Measurements from ENCODE around the gene MINK1. TPM values are rescaled to one million over a fixed set of nuclear protein-coding genes. Genes with fewer than 3 reads are reported as not detected.

MINK1 gene
- total and polyA plus RNA-seq, 10 of the 15 experiments (the other 5 are each of a cell fraction or from before 2014, with no cell fraction given): 0.08 to 55.6 (median 15.0) TPM

- ATAC-seq: no peak
- in situ Hi-C loops (cut with MboI) (no loop called here), intact Hi-C loops (cut with micrococcal nuclease; ENCODE audit: unreplicated experiment) (loop anchor here (2.0 to 10.0 kb wide), 3 partner anchors 51 to 103 kb away; partner anchors contain the start of genes ARRB2, CXCL16, MED11 and ZMYND15)
- H3K79me2 ChIP-seq (ENCODE audit: control insufficient read depth, insufficient read depth, low read length): no peaks in the 10 kb centered on the region
- BruUV-seq (replicated peaks): no TSS peak
- no peak for FAIRE-seq
- no peak within 1 kb of the TSS; the same call in 1 of the 2 replicates for H3K4me2 ChIP-seq (ENCODE audit: control insufficient read depth, insufficient read depth)
- RAD21 ChIA-PET (ENCODE audit: unreplicated experiment): no interaction called here
- no peak within 1 kb of the TSS for H2AFZ ChIP-seq (ENCODE audit: control insufficient read depth, low read depth, low read length)
- no peaks in the 10 kb centered on the region for H4K20me1 ChIP-seq (ENCODE audit: control insufficient read depth, insufficient read depth)
- no peak for DNase-seq (ENCODE audit: low read depth, low spot score)
- 13% methylated on average over 24 of the region's 24 CpGs for WGBS (ENCODE audit: insufficient coverage, insufficient replicate concordance, low lambda C conversion rate, missing lambda C conversion rate)
- peaks cover 12% of the 10 kb centered on the region for H3K4me1 ChIP-seq (ENCODE audit: control insufficient read depth, insufficient read depth, low read length)
- H3K27me3 ChIP-seq (replicated peaks in 1 of 2; ENCODE audit: control insufficient read depth in 2 of 2, insufficient read depth in 2 of 2, low read length in 1 of 2): peaks cover 18 to 19% of the 10 kb centered on the region in 2 experiments
- SMC1A ChIA-PET (ENCODE audit: uncharacterized antibody, unreplicated experiment): interaction anchor here (1.0 kb wide), 1 partner anchor 10 kb away, joined by 3 read pairs; the partner anchor contains the start of gene PSMB6
- no peaks in the 10 kb centered on the region for H3K36me3 ChIP-seq (ENCODE audit: control insufficient read depth in 2 of 2, insufficient read depth in 2 of 2, low read length in 1 of 2)
- no peak within 1 kb of the TSS for H3K27ac ChIP-seq (ENCODE audit: control insufficient read depth, insufficient read depth)
- H3K4me3 ChIP-seq: no peak within 1 kb of the TSS
- no peak within 1 kb of the TSS for H3K9ac ChIP-seq (ENCODE audit: control insufficient read depth, insufficient read depth, low read length)
- POLR2A ChIA-PET: interaction anchor here (0.5 to 0.6 kb wide), 2 partner anchors 48 to 85 kb away, joined by 3 to 4 read pairs; no protein-coding TSS in a partner anchor
- TF ChIP-seq ZNF274 (IDR thresholded peaks at IDR 0.05; ENCODE audit: insufficient read depth, insufficient read length): no peak
- no peak for TF ChIP-seq DPF2 (IDR thresholded peaks at IDR 0.05)
- no peak for TF ChIP-seq RFX5 (IDR thresholded peaks at IDR 0.05; ENCODE audit: low read depth, low read length)
- TF ChIP-seq, protein P1, sequence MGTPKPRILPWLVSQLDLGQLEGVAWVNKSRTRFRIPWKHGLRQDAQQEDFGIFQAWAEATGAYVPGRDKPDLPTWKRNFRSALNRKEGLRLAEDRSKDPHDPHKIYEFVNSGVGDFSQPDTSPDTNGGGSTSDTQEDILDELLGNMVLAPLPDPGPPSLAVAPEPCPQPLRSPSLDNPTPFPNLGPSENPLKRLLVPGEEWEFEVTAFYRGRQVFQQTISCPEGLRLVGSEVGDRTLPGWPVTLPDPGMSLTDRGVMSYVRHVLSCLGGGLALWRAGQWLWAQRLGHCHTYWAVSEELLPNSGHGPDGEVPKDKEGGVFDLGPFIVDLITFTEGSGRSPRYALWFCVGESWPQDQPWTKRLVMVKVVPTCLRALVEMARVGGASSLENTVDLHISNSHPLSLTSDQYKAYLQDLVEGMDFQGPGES (IDR thresholded peaks at IDR 0.05): no peak
- TF ChIP-seq, protein P2, sequence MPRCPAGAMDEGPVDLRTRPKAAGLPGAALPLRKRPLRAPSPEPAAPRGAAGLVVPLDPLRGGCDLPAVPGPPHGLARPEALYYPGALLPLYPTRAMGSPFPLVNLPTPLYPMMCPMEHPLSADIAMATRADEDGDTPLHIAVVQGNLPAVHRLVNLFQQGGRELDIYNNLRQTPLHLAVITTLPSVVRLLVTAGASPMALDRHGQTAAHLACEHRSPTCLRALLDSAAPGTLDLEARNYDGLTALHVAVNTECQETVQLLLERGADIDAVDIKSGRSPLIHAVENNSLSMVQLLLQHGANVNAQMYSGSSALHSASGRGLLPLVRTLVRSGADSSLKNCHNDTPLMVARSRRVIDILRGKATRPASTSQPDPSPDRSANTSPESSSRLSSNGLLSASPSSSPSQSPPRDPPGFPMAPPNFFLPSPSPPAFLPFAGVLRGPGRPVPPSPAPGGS (IDR thresholded peaks at IDR 0.05; ENCODE audit: borderline replicate concordance, insufficient read depth, low read depth, low read length, poor library complexity, severe bottlenecking): no peak
- no peak for TF ChIP-seq EED (IDR thresholded peaks at IDR 0.05; ENCODE audit: low read depth)
- TF ChIP-seq BHLHE40 (IDR thresholded peaks at IDR 0.05; ENCODE audit: borderline replicate concordance in 1 of 2, low read depth in 2 of 2, low read length in 1 of 2): no peak
- TF ChIP-seq RBBP5 (conservative IDR thresholded peaks at IDR 0.05): no peak
- TF ChIP-seq REST (IDR thresholded peaks at IDR 0.05; ENCODE audit: low read depth, low read length): no peak
- TF ChIP-seq CHD2 (IDR thresholded peaks at IDR 0.05; ENCODE audit: borderline replicate concordance, low read depth, low read length): no peak
- no peak for TF ChIP-seq MTA2 (IDR thresholded peaks at IDR 0.05; ENCODE audit: low read depth)
- TF ChIP-seq GABPA (IDR thresholded peaks at IDR 0.05; ENCODE audit: low read depth): no peak
- no peak for TF ChIP-seq MXI1 (IDR thresholded peaks at IDR 0.05; ENCODE audit: low read depth, low read length)
- TF ChIP-seq, protein P3, sequence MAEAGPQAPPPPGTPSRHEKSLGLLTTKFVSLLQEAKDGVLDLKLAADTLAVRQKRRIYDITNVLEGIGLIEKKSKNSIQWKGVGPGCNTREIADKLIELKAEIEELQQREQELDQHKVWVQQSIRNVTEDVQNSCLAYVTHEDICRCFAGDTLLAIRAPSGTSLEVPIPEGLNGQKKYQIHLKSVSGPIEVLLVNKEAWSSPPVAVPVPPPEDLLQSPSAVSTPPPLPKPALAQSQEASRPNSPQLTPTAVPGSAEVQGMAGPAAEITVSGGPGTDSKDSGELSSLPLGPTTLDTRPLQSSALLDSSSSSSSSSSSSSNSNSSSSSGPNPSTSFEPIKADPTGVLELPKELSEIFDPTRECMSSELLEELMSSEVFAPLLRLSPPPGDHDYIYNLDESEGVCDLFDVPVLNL (IDR thresholded peaks at IDR 0.05; ENCODE audit: low read depth, low read length): no peak
- no peak for TF ChIP-seq BRCA1 (IDR thresholded peaks at IDR 0.05; ENCODE audit: low read depth, low read length)
- CTCF ChIA-PET: no interaction called here
- H3K9me3 ChIP-seq (replicated peaks; ENCODE audit: control insufficient read depth, insufficient read depth, low read length): no peaks in the 10 kb centered on the region
These were observed 47.0 kb upstream of the MINK1 start, which contains the start of gene VMO1 for GRCh38 chr17:4786106-4786511. Gene VMO1 (minus strand): TSS chr17:4786364. CDS start chr17:4786352, 12 bp downstream.
